Thyroid gland (tissue), 4 donors: ENCODE data around the gene HIVEP3.

Experiments
- POLR2A ChIP-seq, 2 donors: fragments of 450-650 bp; IDR thresholded peaks; one replicate each; pipeline ENCODE4 v1.6.1; 2017; ENCODE audit warnings: antibody characterized with exemption in 2 of 2, mild to moderate bottlenecking in 2 of 2, moderate library complexity in 1 of 2
- TF ChIP-seq, protein P1 (sequence below), 6 experiments: fragments of 200-600 bp in 3 of 6; fragments of 450-650 bp in 3 of 6; sonication (generic) in 3 of 6; IDR thresholded peaks; one replicate each; pipeline ENCODE4 v1.5.1; 2016 to 2019; ENCODE audit warnings: antibody characterized with exemption in 6 of 6, mild to moderate bottlenecking in 2 of 6, inconsistent platforms in 1 of 6, moderate library complexity in 1 of 6

DNA sequence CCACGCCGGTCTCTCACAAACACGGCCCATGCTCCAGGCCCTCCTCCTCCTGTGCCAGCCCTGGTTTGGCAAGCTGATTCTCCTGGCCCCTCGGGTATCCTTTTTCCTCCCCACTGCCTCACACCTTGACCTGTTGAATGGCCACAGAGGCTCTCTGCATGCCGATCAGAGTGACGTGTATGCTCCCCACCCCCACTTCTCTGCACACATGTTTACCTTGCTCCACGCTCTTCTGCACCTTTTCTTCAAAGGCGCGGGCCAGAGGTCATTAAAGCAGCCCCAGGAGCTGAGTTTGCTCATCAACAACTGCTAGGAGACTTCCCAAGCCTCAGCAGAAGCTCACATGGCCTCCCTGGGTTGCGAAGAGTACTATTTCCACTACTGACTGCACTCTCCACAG is 295.0 kb downstream of the HIVEP3 start:
- TF ChIP-seq, protein P1, sequence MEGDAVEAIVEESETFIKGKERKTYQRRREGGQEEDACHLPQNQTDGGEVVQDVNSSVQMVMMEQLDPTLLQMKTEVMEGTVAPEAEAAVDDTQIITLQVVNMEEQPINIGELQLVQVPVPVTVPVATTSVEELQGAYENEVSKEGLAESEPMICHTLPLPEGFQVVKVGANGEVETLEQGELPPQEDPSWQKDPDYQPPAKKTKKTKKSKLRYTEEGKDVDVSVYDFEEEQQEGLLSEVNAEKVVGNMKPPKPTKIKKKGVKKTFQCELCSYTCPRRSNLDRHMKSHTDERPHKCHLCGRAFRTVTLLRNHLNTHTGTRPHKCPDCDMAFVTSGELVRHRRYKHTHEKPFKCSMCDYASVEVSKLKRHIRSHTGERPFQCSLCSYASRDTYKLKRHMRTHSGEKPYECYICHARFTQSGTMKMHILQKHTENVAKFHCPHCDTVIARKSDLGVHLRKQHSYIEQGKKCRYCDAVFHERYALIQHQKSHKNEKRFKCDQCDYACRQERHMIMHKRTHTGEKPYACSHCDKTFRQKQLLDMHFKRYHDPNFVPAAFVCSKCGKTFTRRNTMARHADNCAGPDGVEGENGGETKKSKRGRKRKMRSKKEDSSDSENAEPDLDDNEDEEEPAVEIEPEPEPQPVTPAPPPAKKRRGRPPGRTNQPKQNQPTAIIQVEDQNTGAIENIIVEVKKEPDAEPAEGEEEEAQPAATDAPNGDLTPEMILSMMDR (IDR thresholded peaks at IDR 0.05), result no peak
- TF ChIP-seq POLR2A (IDR thresholded peaks at IDR 0.05), result no peak
